Central memory CD8-positive, alpha-beta T cell (primary cell): ENCODE data around the gene PEAR1.

Source experiments
- ATAC-seq: fragments of 150-1000 bp; cut with Tn5 transposase; replicated peaks from 2 replicates; pipeline ENCODE4 v1.10.0; 2022; ENCODE audit warnings: mild to moderate bottlenecking, moderate FRiP score, moderate number of reproducible peaks; ENCODE audit not compliant: poor library complexity, severe bottlenecking; ENCODE audit errors: extremely low read depth
- DNase-seq, 2 donors: peaks; one replicate each; pipeline ENCODE4 v3.0.0; 2021; ENCODE audit warnings: low spot score in 2 of 2
- H3K27ac Mint-ChIP-seq: one replicate; pipeline ENCODE4 v1.8.0; 2022; ENCODE audit warnings: low read depth, mild to moderate bottlenecking, moderate library complexity, mixed read lengths
- H3K27me3 Mint-ChIP-seq: one replicate; pipeline ENCODE4 v1.8.0; 2022; ENCODE audit warnings: mixed read lengths
- H3K36me3 Mint-ChIP-seq: one replicate; pipeline ENCODE4 v1.8.0; 2022; ENCODE audit warnings: mild to moderate bottlenecking, moderate library complexity, mixed read lengths; ENCODE audit not compliant: insufficient read depth
- H3K4me1 Mint-ChIP-seq: one replicate; pipeline ENCODE4 v1.8.0; 2022; ENCODE audit warnings: mixed read lengths
- H3K4me3 Mint-ChIP-seq: one replicate; pipeline ENCODE4 v1.8.0; 2022; ENCODE audit warnings: mild to moderate bottlenecking, moderate library complexity, mixed read lengths
- H3K9me3 Mint-ChIP-seq: one replicate; pipeline ENCODE4 v1.8.0; 2022; ENCODE audit warnings: mixed read lengths

Gene PEAR1

GRCh38 chr1:156880473-156880872 lies 13.0 kb upstream of the PEAR1 start:
- H3K27me3 Mint-ChIP-seq: peaks cover 86% of the 10 kb centered on the region
- no peak overlapping the region for H3K4me3 Mint-ChIP-seq
- ATAC-seq (no peak), DNase-seq (no peak)
- no peaks in the 10 kb centered on the region for H3K36me3 Mint-ChIP-seq
- H3K27ac Mint-ChIP-seq: no peak overlapping the region
- H3K4me1 Mint-ChIP-seq: no peaks in the 10 kb centered on the region
- no peaks in the 10 kb centered on the region for H3K9me3 Mint-ChIP-seq

DNA sequence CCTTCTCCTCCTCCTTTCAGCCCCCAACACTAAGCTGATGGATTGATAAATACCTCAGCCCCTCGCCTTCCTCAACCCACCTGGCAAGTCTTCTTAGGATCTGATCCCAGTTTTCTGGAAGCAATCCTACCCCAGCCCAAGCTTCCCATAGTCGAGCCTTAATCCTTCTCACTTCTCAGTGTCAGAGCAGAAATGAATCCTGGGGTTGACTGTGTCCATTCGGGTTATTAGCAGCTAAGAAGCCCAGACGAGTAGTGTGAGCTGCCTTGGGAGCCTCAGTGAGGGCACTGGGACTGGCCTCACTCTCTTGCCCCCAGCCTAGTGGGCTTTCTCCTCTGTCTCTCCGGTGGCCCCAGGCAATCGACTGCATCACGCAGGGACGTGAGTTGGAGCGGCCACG lies 12.4 kb upstream of the PEAR1 start:
- Mint-ChIP-seq H3K36me3 (no peaks in the 10 kb centered on the region), H3K27ac (no peak overlapping the region), H3K4me1 (no peaks in the 10 kb centered on the region), H3K27me3 (peaks cover 91% of the 10 kb centered on the region), H3K9me3 (no peaks in the 10 kb centered on the region), H3K4me3 (no peak overlapping the region)
- ATAC-seq (no peak), DNase-seq (no peak)

DNA sequence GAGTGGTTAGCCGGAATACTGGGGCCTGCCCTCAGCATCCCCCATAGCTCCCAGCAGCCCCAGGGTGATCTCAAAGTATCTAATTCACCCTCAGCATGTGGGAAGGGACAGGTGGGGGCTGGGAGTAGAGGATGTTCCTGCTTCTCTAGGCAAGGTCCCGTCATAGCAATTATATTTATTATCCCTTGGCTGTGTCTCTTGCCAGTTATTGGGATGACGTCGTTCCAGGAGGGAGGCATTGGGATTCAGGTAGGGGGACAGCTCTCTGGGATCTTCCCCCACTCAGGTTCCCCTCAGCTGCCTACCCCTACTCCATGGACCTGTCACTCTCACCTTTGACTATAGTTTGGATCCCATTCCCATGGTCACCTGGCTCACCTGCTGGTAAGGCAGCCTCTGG lies 11.9 kb upstream of the PEAR1 start:
- no peak overlapping the region for H3K27ac Mint-ChIP-seq
- no peak overlapping the region for H3K4me3 Mint-ChIP-seq
- no peaks in the 10 kb centered on the region for H3K9me3 Mint-ChIP-seq
- no peaks in the 10 kb centered on the region for H3K36me3 Mint-ChIP-seq
- DNase-seq: no peak
- peaks cover 91% of the 10 kb centered on the region for H3K27me3 Mint-ChIP-seq
- no peaks in the 10 kb centered on the region for H3K4me1 Mint-ChIP-seq
- no peak for ATAC-seq

GRCh38 chr1:156882543-156882942 lies 11.0 kb upstream of the PEAR1 start:
- DNase-seq (no peak), ATAC-seq (no peak)
- Mint-ChIP-seq H3K36me3 (no peaks in the 10 kb centered on the region), H3K27ac (no peak overlapping the region), H3K9me3 (no peaks in the 10 kb centered on the region), H3K27me3 (peaks cover 93% of the 10 kb centered on the region), H3K4me1 (no peaks in the 10 kb centered on the region), H3K4me3 (no peak overlapping the region)

DNA sequence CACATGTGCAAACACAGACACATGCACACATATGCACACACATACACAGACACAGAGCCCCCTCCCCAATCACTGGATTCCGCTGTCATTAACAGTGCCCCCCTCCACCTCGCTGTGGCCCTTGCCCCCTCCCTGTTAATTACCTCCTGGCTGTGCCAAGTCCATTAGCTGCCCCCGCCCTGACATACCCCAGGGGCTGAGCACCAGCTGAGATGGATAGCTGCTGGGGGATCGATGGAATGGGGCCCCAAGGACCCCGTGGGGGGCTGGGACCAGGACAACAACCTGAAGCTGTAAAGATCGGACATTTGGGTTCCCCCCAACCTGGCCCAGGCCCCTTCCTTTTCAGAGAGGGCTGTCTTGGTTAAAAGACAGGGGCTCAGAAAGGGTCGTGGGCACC lies 9.6 kb upstream of the PEAR1 start:
- Mint-ChIP-seq H3K4me3 (no peak overlapping the region), H3K9me3 (no peaks in the 10 kb centered on the region), H3K27ac (no peak overlapping the region), H3K36me3 (no peaks in the 10 kb centered on the region), H3K4me1 (no peaks in the 10 kb centered on the region), H3K27me3 (peaks cover 93% of the 10 kb centered on the region)
- DNase-seq: no peak
- ATAC-seq: no peak

DNA sequence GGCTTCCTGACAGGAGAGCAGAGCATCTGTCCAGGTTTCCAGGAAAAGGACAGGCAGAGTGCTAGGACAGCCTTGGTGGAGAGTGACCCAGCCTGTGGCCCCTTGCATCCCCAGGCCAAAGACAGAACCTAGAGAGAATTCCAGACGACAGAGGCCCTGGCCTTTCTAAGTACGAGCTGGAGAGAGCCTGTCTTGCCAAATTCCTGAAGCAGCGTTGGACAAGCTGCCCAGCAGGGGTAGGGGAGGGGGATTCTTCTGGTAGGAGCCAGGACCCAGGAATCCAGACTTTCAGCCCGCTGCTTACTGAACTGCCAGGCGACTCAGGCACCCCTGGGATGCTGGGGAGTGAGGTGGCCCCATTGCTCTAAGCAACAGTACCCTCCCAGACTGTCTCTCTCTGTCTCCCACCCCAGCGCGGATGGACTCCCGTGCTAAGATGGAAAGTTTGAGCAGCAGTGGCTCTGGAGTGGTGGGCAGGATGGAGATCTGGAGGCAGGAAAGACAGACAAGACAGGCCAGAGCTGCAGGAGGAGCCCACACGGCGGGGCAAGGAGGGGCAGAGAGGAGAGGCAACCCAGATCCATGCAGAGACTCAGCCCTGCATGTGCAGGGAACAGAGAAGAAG lies 8.8 kb upstream of the PEAR1 start:
- no peaks in the 10 kb centered on the region for H3K9me3 Mint-ChIP-seq
- peaks cover 92% of the 10 kb centered on the region for H3K27me3 Mint-ChIP-seq
- H3K4me3 Mint-ChIP-seq: no peak overlapping the region
- no peaks in the 10 kb centered on the region for H3K4me1 Mint-ChIP-seq
- DNase-seq (no peak), ATAC-seq (no peak)
- H3K36me3 Mint-ChIP-seq: no peaks in the 10 kb centered on the region
- peak overlapping the region; percentile 54 for H3K27ac Mint-ChIP-seq

- H3K4me3 Mint-ChIP-seq: no peak overlapping the region
- H3K27me3 Mint-ChIP-seq: peaks cover 89% of the 10 kb centered on the region
- no peaks in the 10 kb centered on the region for H3K36me3 Mint-ChIP-seq
- peak overlapping the region; percentile 54 for H3K27ac Mint-ChIP-seq
- no peak for DNase-seq
- no peak for ATAC-seq
- H3K9me3 Mint-ChIP-seq: no peaks in the 10 kb centered on the region
- no peaks in the 10 kb centered on the region for H3K4me1 Mint-ChIP-seq
Measured at GRCh38 chr1:156885314-156885713, 8.2 kb upstream of the PEAR1 start.

DNA sequence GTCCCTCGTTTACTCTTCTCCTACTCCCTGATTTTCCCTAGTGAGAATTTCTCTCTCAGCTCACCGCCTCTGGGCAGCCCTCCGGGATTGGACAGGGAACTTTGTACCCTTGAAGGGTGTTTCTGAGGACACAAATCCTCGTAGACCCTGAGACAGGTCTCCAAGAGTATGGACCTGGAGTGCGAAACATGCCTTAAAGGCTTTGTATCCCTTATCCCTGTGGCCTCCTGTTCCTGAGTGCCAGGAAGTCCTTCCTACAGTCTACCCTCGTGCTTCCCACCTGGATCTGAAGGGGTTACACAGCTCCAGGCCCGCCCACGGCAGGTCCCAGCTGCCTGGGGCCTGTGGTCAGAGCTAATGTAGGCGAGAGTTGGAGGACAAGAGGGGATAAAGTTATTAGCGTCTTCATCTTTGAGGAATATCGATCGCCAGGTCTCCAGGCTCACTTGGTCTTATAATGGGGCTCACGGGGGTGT lies 7.6 kb upstream of the PEAR1 start:
- H3K9me3 Mint-ChIP-seq: no peaks in the 10 kb centered on the region
- DNase-seq (no peak), ATAC-seq (no peak)
- no peak overlapping the region for H3K27ac Mint-ChIP-seq
- H3K27me3 Mint-ChIP-seq: peaks cover 89% of the 10 kb centered on the region
- no peaks in the 10 kb centered on the region for H3K36me3 Mint-ChIP-seq
- H3K4me3 Mint-ChIP-seq: no peak overlapping the region
- H3K4me1 Mint-ChIP-seq: no peaks in the 10 kb centered on the region

GRCh38 chr1:156886583-156887281 lies 6.8 kb upstream of the PEAR1 start:
- peaks cover 89% of the 10 kb centered on the region for H3K27me3 Mint-ChIP-seq
- no peak for ATAC-seq

DNA sequence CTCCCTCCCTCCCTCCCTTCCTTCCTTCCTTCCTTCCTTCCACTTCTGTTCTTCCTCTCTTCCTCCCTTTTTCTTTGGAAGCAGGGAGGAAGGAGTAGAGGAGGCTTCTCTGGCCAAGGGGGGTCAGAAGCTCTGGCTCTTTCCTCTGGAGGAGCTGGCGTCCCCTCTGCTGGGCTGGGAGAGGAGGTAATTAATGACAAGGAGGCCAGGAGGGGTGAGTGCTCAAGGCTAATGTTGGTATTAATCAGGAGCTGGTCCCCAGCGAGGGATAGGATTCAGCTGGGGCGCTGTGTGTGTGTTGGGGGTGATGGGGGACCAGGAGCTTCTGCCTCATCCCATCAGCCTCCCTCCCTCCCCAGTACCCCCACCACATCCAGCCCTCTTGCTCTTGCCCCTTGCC lies 6.2 kb upstream of the PEAR1 start:
- no peaks in the 10 kb centered on the region for H3K36me3 Mint-ChIP-seq
- H3K27me3 Mint-ChIP-seq: peaks cover 88% of the 10 kb centered on the region
- no peak overlapping the region for H3K4me3 Mint-ChIP-seq
- no peaks in the 10 kb centered on the region for H3K9me3 Mint-ChIP-seq
- DNase-seq (no peak), ATAC-seq (no peak)
- no peak overlapping the region for H3K27ac Mint-ChIP-seq
- H3K4me1 Mint-ChIP-seq: no peaks in the 10 kb centered on the region

More at GRCh38 chr1:156886583-156887281, 6.8 kb upstream of the PEAR1 start:
- Mint-ChIP-seq H3K36me3 (no peaks in the 10 kb centered on the region), H3K27ac (no peak overlapping the region), H3K4me3 (no peak overlapping the region), H3K4me1 (no peaks in the 10 kb centered on the region), H3K9me3 (no peaks in the 10 kb centered on the region)
- DNase-seq: no peak

DNA sequence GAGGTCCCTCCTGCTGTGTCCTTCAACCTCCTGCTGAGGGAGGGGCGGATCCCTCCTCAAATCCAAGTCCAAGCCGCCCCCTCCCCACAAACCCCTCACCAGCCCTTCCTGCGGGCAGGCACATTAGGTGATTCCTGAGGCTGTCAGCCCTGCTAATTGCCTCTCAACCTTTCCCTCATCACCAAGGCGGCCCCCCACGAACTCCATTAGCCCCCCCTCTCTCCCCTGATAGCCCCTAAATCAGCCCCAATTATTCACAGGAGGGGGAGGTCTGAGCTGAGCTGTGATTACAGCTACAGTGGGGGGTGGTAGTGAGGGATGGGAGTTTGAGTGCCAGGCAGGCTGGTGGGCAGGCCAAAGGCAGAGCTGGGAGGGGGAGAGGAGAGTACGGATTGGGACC lies 5.8 kb upstream of the PEAR1 start:
- DNase-seq (no peak), ATAC-seq (no peak)
- Mint-ChIP-seq H3K27ac (no peak overlapping the region), H3K36me3 (no peaks in the 10 kb centered on the region), H3K27me3 (peaks cover 84% of the 10 kb centered on the region), H3K4me3 (no peak overlapping the region), H3K4me1 (no peaks in the 10 kb centered on the region), H3K9me3 (no peaks in the 10 kb centered on the region)

- Mint-ChIP-seq H3K4me1 (no peaks in the 10 kb centered on the region), H3K36me3 (peaks cover 2% of the 10 kb centered on the region), H3K4me3 (no peak overlapping the region), H3K9me3 (no peaks in the 10 kb centered on the region), H3K27ac (no peak overlapping the region), H3K27me3 (peaks cover 66% of the 10 kb centered on the region)
- ATAC-seq: no peak
- DNase-seq: peak in 1 of 2 donors; percentile 36
Measured at GRCh38 chr1:156889802-156890580, 3.5 kb upstream of the PEAR1 start.
